BE2C (cell line): ENCODE measurements around the gene XRCC4.
"Not testable (repeated sequence)": the region's sequence is repeated elsewhere in the genome, so short reads cannot be mapped to it uniquely, and the experiment has no call there.

ENCODE experiments used
- DNase-seq: peaks from one replicate; pipeline ENCODE4 v3.0.0-alpha.2; 2020
- H3K27me3 ChIP-seq: fragments of 250-450 bp; sonication (Bioruptor Pico); 2 replicates; pipeline ENCODE4 v1.5.1; 2020; ENCODE audit warnings: mild to moderate bottlenecking
- H3K36me3 ChIP-seq: fragments of 250-450 bp; sonication (Bioruptor Pico); 2 replicates; pipeline ENCODE4 v1.5.1; 2020; ENCODE audit warnings: mild to moderate bottlenecking
- H3K4me1 ChIP-seq: fragments of 250-450 bp; sonication (Bioruptor Pico); 2 replicates; pipeline ENCODE4 v1.5.1; 2020
- H3K4me3 ChIP-seq: 2 replicates; pipeline ENCODE4 v1.5.1; 2011; ENCODE audit warnings: low read depth, low read length
- H3K9me3 ChIP-seq: fragments of 250-450 bp; sonication (Bioruptor Pico); 2 replicates; pipeline ENCODE4 v1.5.1; 2020
- CTCF ChIP-seq: IDR thresholded peaks from 2 replicates; pipeline ENCODE4 v1.5.1; 2012; ENCODE audit warnings: mild to moderate bottlenecking, low read depth, low read length

Gene XRCC4

DNA sequence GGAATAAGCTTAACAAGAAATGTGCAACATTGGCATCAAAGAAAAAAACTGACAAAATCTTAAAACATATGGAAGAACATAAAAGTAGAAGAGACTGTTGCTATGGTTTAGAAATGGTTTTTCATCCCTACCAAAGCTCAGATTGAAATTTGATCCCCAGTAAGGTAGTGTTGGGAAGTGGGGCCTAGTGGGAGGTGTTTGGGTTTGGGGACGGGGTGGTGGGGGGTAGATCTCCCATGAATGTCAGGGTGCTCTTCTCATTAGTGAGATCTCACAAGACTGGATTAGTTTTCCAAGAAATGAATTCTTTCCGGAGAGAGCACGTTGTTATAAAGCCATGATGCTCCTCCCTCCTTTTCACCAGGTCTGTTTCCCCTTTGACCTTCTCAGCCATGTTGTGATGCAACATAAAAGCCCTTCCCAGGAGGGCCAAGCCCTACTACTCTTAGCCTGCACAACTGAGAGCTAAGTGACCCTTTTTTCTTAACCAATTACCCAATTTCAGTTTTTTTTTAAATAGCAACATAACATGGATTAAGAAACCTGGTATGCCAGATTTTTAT, 10.7 kb upstream of the XRCC4 start:
- no peak for TF ChIP-seq CTCF
- Histone ChIP-seq H3K27me3 (no peaks in the 10 kb centered on the region), H3K4me1 (peaks cover 2% of the 10 kb centered on the region; the same call in 1 of the 2 replicates), H3K36me3 (peaks cover 7% of the 10 kb centered on the region), H3K4me3 (no peak overlapping the region), H3K9me3 (no peaks in the 10 kb centered on the region)
- no peak for DNase-seq

DNA sequence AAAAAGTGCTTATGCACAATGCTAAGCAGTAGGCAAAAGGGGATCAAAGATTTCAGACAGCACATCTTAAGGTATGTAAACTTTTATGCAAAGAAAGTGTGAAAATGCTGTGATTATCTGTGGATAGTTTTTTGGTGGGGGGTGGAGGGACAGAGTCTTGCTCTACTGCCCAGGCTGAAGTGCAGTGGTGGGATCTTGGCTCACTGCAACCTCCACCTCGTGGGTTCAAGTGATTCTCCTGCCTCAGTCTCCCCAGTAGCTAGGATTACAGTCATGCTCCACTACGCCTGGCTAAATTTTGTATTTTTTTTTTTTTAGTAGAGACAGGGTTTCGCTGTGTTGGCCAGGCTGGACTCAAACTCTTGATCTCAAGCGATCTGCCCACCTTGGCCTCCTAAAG, 10.0 kb upstream of the XRCC4 start:
- H3K4me3 ChIP-seq, H3K36me3 ChIP-seq, H3K27me3 ChIP-seq, H3K4me1 ChIP-seq, H3K9me3 ChIP-seq, DNase-seq: not testable (repeated sequence)

DNA sequence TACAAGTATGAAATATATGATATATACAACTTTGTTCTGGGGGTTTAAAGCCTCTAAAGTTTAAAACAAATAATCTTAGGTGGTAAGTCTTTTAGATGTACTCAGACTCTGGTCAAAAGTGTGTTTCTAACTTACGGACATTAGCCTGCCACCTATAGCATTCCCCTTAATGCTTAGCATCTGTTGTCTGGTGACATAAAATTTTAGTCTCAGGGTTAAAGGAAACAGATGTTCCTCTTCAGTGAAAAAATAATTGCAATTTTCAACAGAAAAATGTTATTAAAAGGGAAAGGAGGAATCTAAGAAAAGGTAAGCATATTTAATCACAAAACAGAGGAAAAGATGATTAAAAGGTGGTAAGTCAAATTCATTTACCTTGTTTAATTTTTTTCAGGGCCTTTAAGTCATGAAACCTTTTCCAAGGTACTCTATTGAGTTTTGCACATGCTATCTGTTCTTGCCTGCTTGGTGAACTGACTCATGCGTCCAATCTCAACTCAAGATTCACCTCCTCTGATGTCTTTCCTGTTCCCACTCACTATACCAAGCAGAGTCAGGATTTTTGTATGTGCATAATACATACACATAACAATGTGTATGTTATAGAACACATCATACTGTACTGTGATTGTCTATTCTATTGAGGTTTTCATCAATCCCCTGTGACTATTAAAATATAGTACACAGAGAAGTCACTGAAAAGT, 8.1 kb upstream of the XRCC4 start:
- peaks cover 2% of the 10 kb centered on the region; the same call in 1 of the 2 replicates for H3K4me1 ChIP-seq
- DNase-seq, result no peak
- TF ChIP-seq CTCF, result no peak
- no peaks in the 10 kb centered on the region; the same call in none of the 2 replicates for H3K36me3 ChIP-seq
- no peaks in the 10 kb centered on the region for H3K27me3 ChIP-seq
- H3K4me3 ChIP-seq, result no peak overlapping the region
- no peaks in the 10 kb centered on the region for H3K9me3 ChIP-seq

DNA sequence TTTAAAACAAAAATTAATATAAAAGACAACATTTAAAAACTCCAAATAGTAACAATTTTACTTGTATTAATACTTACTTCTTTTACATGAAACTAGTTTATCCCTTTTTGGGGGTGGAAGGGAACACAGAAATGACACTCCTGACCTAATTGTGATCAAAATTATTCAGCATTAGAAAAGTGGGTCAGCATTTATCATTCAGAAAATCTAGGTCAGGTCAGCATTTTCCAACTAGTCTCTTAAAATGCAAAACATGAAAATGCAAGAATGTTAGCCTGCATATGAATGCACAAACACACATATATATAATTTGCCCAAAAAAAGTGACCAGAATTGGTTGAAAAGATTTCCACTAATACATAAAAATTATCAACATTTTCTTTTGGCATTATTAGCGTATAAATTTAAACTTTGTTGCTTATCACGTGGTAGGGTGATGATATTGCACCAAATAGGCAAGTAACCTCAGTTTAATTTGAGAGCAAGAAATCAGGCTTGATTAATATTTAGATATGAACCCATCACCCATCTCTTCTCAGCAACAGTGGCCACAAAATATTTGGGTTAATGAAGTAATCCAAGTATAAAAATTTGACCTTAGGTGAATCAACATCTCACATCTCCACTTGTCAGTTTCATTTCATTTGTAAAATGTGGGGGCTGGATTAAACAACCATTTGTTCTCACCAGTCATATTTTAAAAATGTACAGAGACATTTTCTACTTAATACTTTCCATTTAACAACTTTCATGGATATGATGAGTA, 5.9 kb upstream of the XRCC4 start:
- no peaks in the 10 kb centered on the region for H3K27me3 ChIP-seq
- no peak for DNase-seq
- TF ChIP-seq CTCF, result no peak
- H3K9me3 ChIP-seq, result no peaks in the 10 kb centered on the region
- peaks cover 2% of the 10 kb centered on the region; the same call in 1 of the 2 replicates for H3K4me1 ChIP-seq
- no peak overlapping the region for H3K4me3 ChIP-seq
- H3K36me3 ChIP-seq, result no peaks in the 10 kb centered on the region; the same call in 1 of the 2 replicates

- Histone ChIP-seq H3K4me3 (no peak overlapping the region), H3K27me3 (no peaks in the 10 kb centered on the region), H3K4me1 (peaks cover 2% of the 10 kb centered on the region; the same call in 1 of the 2 replicates), H3K9me3 (no peaks in the 10 kb centered on the region), H3K36me3 (no peaks in the 10 kb centered on the region; the same call in 1 of the 2 replicates)
- DNase-seq, result no peak
- no peak for TF ChIP-seq CTCF
Observed at GRCh38 chr5:83072966-83073365, 4.4 kb upstream of the XRCC4 start.

GRCh38 chr5:83077662-83078261, 415 bp downstream of the XRCC4 start:
- DNase-seq, result no peak

More at GRCh38 chr5:83077662-83078261, 415 bp downstream of the XRCC4 start:
- Histone ChIP-seq H3K9me3 (no peaks in the 10 kb centered on the region), H3K4me3 (peak overlapping the region; percentile 91), H3K36me3 (no peaks in the 10 kb centered on the region), H3K27me3 (no peaks in the 10 kb centered on the region), H3K4me1 (no peaks in the 10 kb centered on the region)
- TF ChIP-seq CTCF, result no peak
